Ureter (tissue), 1 donor: ENCODE data around the gene DCAF8L2. TPM values are rescaled to one million over a fixed set of nuclear protein-coding genes. Genes with fewer than 3 reads are reported as not detected.
"Not testable (repeated sequence)": the region's sequence is repeated elsewhere in the genome, so short reads cannot be mapped to it uniquely, and the experiment has no call there.

ENCODE experiments used
- DNase-seq: peaks from one replicate; pipeline ENCODE4 v3.0.0-alpha.2; 2020; ENCODE audit warnings: low spot score
- total RNA-seq: library from RNA; stranded (reverse); gene quantifications from one replicate; pipeline ENCODE4 v1.2.4, GENCODE V29; 2023
- donor health status: DM: yes; HTN: yes; CAD: no.

The DCAF8L2 gene
- total RNA-seq, 1 donor from 2014 or later: not detected

- DNase-seq: no peak
These were observed 89.1 kb downstream of the DCAF8L2 start for GRCh38 chrX:27679281-27679680.

DNA sequence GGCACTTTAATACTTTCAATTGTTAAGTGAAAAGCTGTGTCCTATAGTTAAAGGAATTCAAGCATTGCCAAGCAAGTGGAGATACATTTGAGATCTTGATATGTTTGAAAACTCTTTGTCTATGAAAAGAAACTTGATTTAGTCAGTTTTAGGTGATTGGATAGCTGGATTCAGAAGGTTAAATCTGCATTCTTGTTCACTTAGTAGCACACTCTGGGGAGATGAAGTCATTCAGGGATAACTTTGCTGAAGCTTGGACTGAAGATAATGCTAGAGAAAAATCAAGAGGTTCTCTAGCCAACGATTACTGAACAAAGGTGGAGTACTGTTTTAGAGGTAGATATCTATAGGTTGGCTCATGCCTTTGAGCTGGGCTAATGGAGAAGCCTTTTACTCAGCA, 90.6 kb downstream of the DCAF8L2 start:
- DNase-seq: no peak

GRCh38 chrX:27683566-27684208, 93.5 kb downstream of the DCAF8L2 start:
- not testable (repeated sequence) for DNase-seq

DNA sequence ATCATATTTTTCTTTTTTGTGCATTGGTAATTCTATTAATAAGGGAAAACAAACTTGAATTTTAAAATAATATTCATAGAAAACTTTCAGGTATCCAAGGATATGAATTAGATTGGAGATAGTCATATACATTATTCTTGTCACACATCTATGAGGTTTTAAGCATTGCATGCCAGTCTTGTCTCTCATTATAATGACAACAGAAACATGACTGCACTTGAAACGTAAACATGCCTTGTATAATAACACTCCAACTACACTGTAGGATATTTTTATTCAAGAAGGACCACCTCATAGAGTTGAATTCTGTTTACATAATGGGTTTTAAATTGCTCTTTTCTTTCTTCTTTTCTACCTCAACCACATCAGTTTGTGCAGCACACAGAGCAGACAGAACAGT, 104.5 kb downstream of the DCAF8L2 start:
- DNase-seq: no peak

GRCh38 chrX:27706526-27706925, 116.4 kb downstream of the DCAF8L2 start:
- DNase-seq: no peak

GRCh38 chrX:27715610-27716009, 125.5 kb downstream of the DCAF8L2 start:
- no peak for DNase-seq

GRCh38 chrX:27728291-27728690, 138.1 kb downstream of the DCAF8L2 start:
- DNase-seq: no peak

DNA sequence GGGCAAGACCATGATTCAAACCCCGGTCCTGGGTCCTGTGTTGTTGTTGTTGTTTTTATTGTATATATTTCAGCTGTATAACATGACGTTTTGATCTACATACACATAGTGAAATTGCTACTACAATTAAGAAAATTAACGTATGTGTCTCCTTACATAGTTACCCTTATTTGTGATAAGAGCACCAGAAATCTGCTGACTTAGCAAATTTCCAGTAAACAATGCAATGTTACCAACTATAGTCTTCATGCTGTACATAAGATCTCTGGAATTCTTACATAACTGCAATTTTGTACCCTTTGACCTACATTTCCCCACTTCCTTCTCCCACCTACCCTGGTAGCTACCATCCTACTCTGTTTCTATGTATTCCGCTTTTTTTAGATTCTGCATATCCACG, 141.8 kb downstream of the DCAF8L2 start:
- no peak for DNase-seq

- DNase-seq: no peak
These were observed 145.8 kb downstream of the DCAF8L2 start for GRCh38 chrX:27735914-27736313.

- no peak for DNase-seq
These were observed 150.8 kb downstream of the DCAF8L2 start for GRCh38 chrX:27740933-27741332.

GRCh38 chrX:27743521-27743920, 153.4 kb downstream of the DCAF8L2 start:
- DNase-seq: not testable (repeated sequence)

DNA sequence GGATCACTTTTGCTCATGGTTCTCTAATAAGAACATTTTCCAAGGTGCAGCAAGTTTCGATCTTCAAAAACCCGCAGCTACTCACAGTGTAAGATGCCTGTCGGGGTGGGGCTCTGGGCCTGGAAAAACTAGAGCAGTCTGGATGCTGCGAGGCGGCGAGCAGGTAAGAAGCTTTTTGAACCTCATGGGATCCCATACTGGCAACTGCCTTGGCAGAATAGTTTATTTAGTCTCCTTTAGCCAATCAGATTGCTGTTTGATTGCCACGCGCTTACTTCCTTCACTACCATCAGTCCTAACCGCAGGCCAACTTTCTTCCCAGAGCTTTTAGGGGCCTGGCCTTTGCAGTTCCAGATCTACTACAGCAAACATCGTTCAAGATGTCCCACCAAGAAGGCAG, 156.4 kb downstream of the DCAF8L2 start:
- no peak for DNase-seq

DNA sequence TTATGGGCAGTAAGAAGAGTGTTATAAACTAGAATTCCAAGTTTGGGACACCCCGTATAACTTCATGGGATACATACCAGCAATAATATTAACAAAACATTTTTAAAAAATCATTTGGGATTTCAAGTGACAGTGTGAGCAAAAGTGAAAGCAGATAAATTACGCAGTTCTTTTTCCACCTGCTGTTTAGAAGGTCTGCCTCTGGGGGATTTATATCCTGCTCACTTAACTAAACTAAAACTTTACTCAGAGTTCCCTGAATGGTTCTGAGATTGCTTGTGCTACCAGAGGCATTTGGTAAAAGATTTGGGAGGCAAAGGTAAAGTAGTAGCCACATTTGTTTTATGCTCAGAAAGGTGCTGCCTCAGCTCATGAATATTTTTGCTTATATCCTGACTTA, 160.2 kb downstream of the DCAF8L2 start:
- not testable (repeated sequence) for DNase-seq

GRCh38 chrX:27751976-27752375, 161.8 kb downstream of the DCAF8L2 start:
- DNase-seq: no peak

- DNase-seq: no peak
These were observed 175.6 kb downstream of the DCAF8L2 start for GRCh38 chrX:27765718-27766117.

- DNase-seq: no peak
These were observed 177.2 kb downstream of the DCAF8L2 start for GRCh38 chrX:27767387-27767786.

GRCh38 chrX:27775984-27776383, 185.8 kb downstream of the DCAF8L2 start:
- DNase-seq: no peak

GRCh38 chrX:27796640-27797257, 206.6 kb downstream of the DCAF8L2 start:
- DNase-seq: no peak

- DNase-seq: no peak
These were observed 207.4 kb downstream of the DCAF8L2 start for GRCh38 chrX:27797575-27797974.
